Left colon (tissue), 2 donors: Measurements from ENCODE around the gene IL16. TPM values are rescaled to one million over a fixed set of nuclear protein-coding genes. Genes with fewer than 3 reads are reported as not detected.
"Not testable (repeated sequence)": the region's sequence is repeated elsewhere in the genome, so short reads cannot be mapped to it uniquely, and the experiment has no call there.

Experiments
- ATAC-seq: fragments of 200-7000 bp; cut with Tn5 transposase; one replicate; pipeline ENCODE4 v1.9.1; 2020; ENCODE audit warnings: mild to moderate bottlenecking, moderate library complexity
- DNase-seq, 2 donors: peaks; one replicate each; pipeline ENCODE4 v3.0.0-alpha.2; 2020
- intact Hi-C, 2 donors: fragments of 100-400 bp; cut with DNase I in 1 of 2; cut with micrococcal nuclease in 1 of 2; formaldehyde crosslinking; loops; one replicate each; pipeline versions ENCODE4 v1.11.2 to v1.14.0; 2022; cut with DNase I, micrococcal nuclease
- total RNA-seq, 2 donors: library from RNA; stranded (reverse); fragmentation: NEBNext Ultra II Directional; extraction: Animal tissue kit (Norgen Biotek cat#: 25700); gene quantifications; one replicate each; pipeline ENCODE4 v1.2.1, GENCODE V29; 2021
- donor health status: DM: no; HTN: no; CAD: no.
- donor health status: DM: yes; HTN: yes; CAD: no.

The IL16 gene
- total RNA-seq, 2 donors from 2014 or later, result 2.1 to 9.2 TPM

- ATAC-seq (peak; percentile 28), DNase-seq (peak in 1 of 2 donors; percentile 70)
- intact Hi-C loops, result no loop called here
These were observed 116.3 kb downstream of the IL16 start for GRCh38 chr15:81312790-81313543.

DNA sequence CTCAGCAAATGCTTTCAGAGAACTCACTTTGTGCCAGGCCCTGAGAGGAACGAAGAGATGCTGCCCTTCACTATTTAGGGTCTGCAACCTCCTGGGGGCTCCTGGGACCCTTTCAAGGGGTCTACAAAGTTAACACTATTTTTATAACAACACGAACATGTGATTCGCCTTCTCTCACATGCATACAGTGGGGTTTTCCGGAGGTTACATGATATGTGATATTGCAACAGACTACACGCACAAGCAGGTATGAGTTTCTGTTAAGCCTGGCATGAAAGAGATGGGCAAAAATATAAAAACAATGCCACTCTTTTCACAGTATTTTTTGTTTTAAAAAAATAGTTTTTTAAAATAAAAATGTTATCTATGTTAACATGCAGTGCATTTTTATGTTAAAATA lies 117.0 kb downstream of the IL16 start:
- ATAC-seq (no peak), DNase-seq (no peak)
- intact Hi-C loops, result no loop called here

DNA sequence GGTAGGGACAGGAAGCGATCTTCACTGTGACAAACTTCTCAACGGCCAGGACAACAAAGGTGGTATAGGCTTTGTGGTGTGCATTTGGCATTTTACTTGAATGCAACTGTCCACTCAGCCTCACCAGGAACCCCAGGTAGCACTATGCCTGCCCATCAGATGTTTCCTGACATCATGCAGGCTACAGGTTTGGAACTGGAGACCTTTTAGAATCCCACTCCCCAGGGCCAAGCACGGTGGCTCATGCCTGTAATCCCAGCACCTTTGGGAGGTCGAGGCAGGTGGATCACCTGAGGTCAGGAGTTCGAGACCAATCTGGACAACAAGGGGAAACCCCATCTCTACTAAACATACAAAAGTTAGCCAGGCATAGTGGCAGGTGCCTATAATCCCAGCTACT lies 117.7 kb downstream of the IL16 start:
- intact Hi-C loops, result no loop called here
- DNase-seq (peak in 1 of 2 donors; percentile 8), ATAC-seq (no peak)

GRCh38 chr15:81315452-81316175 lies 118.9 kb downstream of the IL16 start:
- ATAC-seq (no peak), DNase-seq (peak in 1 of 2 donors; percentile 17)
- intact Hi-C loops, result no loop called here

DNA sequence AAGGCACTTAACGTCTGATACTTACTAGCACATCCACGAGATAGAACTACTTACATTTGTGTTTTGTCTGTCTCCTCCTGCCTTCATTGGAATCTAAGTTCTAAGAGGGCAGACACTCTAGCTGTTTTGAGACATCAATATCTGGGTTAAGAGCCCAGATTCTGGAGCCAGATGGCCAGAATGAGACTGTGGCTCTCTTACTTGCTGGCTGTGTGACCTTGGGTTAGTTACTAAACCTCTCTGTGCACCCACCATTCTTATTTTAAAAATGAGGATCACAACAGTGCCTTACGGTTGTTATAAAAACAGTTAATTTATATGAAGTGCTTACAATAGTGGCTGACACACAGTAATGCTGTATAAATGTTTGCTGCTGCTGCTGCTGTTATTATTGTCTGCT lies 119.6 kb downstream of the IL16 start:
- intact Hi-C loops, result no loop called here
- ATAC-seq, result no peak
- DNase-seq, result no peak

DNA sequence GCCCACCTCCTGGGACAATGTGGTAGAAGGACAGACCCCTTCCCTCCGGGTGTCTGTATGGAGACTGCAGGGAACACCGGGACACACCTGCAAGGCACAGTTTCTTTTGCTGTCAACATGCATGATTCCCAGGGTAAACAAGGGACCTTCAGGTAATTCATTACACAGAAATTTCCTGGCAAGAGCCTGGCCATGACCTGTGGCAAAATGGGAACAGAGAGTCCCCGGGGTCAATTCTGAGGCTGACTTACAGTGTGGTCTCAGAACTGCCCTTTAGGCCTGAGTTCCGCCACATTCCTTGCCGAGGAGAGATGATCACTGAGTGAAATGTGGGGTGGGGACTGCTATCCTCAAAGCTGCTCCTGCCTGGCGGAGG lies 121.0 kb downstream of the IL16 start:
- intact Hi-C loops, result no loop called here

DNA sequence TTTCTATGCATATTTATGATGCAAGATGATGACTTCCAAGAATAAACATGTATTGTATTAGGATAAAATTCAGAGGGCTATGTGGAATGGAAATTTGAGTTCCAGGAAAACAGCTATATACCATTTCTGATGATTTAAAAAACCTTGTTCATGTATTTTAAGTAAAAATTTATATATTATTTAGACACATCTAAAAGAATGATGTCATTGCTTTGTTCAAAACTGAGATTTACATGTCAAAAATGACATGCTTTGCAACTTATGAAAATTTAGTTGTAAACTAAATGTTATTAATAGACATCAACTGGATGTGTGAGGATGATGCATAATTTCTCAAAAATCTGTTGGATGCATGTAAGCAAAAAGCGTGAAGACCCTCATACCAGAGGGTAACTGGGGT lies 125.0 kb downstream of the IL16 start:
- ATAC-seq (no peak), DNase-seq (no peak)
- intact Hi-C loops, result loop anchor here in 1 of 2 donors (10.0 kb wide), 1 partner anchor 47 kb away; no protein-coding TSS in a partner anchor

More for the DNA sequence above, 121.0 kb downstream of the IL16 start:
- ATAC-seq, result no peak
- DNase-seq, result no peak

DNA sequence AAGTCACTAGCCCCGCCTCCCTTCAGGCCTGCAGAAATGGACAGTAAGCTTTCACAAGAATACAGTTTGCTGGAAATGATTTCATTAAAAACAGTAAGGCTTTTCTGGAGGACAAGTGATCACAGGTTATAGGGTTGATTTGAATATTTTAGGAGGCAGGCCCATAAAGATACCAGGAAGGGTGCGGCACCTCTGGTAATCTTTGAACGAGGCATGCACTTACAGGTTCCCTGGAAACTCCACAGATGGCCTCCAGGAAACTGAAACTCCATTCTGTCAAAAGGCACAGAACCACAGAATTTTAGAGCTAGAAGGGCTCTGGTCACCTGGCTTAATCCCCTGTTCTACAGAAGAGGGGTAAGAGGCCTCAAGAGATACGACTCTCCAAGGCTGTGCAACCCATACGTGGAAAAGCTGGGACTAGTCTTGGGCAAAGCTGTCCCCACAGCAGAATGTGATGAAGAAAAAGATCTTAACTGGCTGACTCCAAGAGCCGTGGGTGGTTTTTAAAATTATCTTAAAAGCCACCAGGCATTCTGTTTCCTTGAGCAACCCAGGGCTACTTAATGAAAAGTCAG lies 126.1 kb downstream of the IL16 start:
- DNase-seq (peak; percentile 43 to 66), ATAC-seq (peak; percentile 57)
- intact Hi-C loops, result loop anchor here in 1 of 2 donors (10.0 kb wide), 1 partner anchor 48 kb away; no protein-coding TSS in a partner anchor

GRCh38 chr15:81323559-81323943 lies 126.9 kb downstream of the IL16 start:
- ATAC-seq (peak; percentile 29), DNase-seq (no peak)
- intact Hi-C loops, result loop anchor here in 1 of 2 donors (10.0 kb wide), 1 partner anchor 49 kb away; no protein-coding TSS in a partner anchor

DNA sequence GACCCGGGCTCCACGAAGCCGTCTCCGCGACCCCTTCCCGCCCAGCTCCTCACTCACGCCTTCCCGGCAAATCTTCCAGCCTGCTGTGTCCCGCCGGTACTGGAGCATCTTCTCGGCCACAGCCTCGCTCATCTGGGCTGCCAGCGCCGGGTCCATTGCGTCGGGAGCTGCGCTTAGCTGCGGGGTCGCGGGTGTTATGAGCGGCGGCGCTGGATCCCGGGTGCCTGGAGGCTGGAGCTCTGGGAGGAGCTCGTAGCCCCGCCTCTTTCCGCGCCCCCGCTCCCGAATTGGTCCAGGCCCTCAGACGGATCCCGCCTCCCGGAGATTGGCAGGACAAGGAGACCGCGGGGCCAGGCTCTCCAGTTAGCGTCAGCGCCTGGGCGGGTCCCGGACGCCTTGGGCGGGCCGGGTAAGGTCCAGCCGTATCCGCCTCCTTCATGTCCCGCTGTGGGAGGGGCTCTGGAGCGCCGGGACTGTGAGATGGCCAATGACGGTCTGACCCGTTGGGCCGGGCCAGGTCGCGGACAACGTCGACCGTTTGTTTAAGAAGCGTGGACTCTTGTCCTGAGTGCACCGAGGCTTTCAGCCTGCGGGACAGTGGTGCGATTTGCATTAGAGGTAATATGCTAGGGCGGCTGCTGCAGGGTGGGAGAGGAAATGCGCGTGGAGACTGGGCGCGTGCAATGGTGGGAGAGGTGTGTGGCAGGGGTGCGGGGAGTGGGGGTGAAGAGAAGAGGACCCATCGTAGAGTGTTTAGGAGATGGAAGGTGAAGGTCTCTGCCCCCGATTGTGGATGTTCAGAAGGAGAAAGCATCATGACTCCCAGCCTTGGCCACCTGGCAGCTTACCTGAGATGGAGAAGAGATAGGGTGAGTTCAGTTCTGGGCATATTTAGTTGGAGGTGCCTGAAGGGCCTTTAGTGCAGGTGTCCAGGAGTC lies 127.5 kb downstream of the IL16 start, which contains the start of gene STARD5:
TSS of gene STARD5 (minus strand) at position 198 of the 938 bp plus-strand sequence. CDS start at position 156, 42 bp downstream.
- intact Hi-C loops, result loop anchor here in 1 of 2 donors (10.0 kb wide), 1 partner anchor 49 kb away; no protein-coding TSS in a partner anchor
- DNase-seq, result peak; percentile 99 to 100
- ATAC-seq, result peak; percentile 93

DNA sequence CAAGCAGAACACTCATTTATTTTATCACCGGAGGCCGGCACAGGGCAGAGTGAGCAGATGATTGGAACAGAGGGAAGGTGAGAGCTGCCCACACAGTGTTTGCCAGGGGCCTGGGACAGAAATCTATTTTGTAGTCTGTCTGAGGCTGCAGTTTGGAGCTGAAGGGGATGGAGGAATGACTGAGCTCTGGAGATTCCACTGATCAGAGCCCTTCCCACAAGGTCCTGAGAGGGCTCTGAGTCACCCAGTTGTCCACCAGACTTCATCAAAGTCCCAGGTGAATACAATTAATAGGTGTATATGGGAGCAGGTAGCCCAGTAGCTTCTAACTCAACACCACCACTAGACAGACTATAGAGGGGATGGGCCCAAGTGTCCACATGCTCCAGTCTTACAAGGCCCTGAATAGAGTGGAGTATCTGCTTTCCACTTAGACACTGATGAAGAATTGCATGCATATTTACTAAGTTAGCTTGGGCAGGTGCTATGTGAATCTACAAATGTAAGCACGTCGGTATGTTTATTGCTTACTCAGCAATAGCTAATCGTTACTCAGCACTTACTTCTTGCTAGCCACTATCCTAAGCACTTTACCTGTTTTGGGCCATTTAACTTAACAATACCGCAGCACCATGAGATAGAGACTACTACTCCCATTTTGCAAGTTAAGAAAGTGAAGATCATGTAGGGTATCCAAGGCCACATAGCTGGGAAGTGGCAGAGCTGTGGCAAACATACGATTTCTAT lies 130.0 kb downstream of the IL16 start:
- intact Hi-C loops, result loop anchor here in 1 of 2 donors (10.0 kb wide), 1 partner anchor 52 kb away; no protein-coding TSS in a partner anchor
- no peak for ATAC-seq
- DNase-seq, result no peak

DNA sequence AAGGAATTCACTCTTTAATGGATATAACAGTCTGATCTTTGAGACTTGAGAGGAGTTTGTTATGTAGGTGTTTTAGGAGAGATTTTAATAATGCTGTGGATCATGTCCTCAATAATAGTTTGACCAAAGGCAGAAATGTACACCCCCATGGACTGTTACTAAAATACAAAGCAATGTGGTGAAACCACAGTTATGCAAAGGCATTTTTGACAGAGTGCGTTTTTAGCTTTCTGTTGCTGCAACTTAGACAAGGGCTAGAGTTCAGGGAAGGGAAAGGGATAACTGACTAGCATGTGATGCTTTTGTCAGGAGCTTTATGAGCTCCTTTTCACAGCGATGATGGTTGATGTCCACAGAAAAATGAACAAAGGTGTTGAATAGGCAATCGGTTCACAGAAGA lies 130.8 kb downstream of the IL16 start:
- intact Hi-C loops, result loop anchor here in 1 of 2 donors (10.0 kb wide), 1 partner anchor 53 kb away; no protein-coding TSS in a partner anchor
- no peak for ATAC-seq

GRCh38 chr15:81329446-81329845 lies 132.8 kb downstream of the IL16 start:
- intact Hi-C loops, result loop anchor here in 1 of 2 donors (10.0 kb wide), 1 partner anchor 55 kb away; no protein-coding TSS in a partner anchor
- no peak for ATAC-seq

More for the DNA sequence above, 130.8 kb downstream of the IL16 start:
- DNase-seq, result no peak

GRCh38 chr15:81330366-81331090 lies 133.8 kb downstream of the IL16 start:
- DNase-seq, result no peak
- ATAC-seq, result no peak
- intact Hi-C loops, result loop anchor here in 1 of 2 donors (5.0 kb wide), 1 partner anchor 53 kb away; no protein-coding TSS in a partner anchor

More at GRCh38 chr15:81329446-81329845, 132.8 kb downstream of the IL16 start:
- DNase-seq, result no peak

- intact Hi-C loops, result loop anchor here in 1 of 2 donors (5.0 kb wide), 1 partner anchor 54 kb away; no protein-coding TSS in a partner anchor
- not testable (repeated sequence) for DNase-seq, ATAC-seq
These were observed 134.5 kb downstream of the IL16 start for GRCh38 chr15:81331141-81331540.

GRCh38 chr15:81331600-81331999 lies 134.9 kb downstream of the IL16 start:
- DNase-seq, result no peak
- no peak for ATAC-seq
- intact Hi-C loops, result loop anchor here in 1 of 2 donors (5.0 kb wide), 1 partner anchor 54 kb away; no protein-coding TSS in a partner anchor
